Ovary (tissue), 9 donors: ENCODE measurements around the gene ENOX1. TPM values are rescaled to one million over a fixed set of nuclear protein-coding genes. Genes with fewer than 3 reads are reported as not detected.

Experiments used
- DNase-seq, 5 donors: peaks; one replicate each; pipeline ENCODE4 v3.0.0-alpha.2; 2019 to 2020
- H3K27ac ChIP-seq, 2 donors: fragments of 200-600 bp; one replicate each; pipeline versions ENCODE4 v1.5.1 to v1.8.0; 2019 to 2022
- H3K27me3 ChIP-seq: fragments of 200-600 bp; one replicate; pipeline ENCODE4 v1.8.0; 2022
- H3K36me3 ChIP-seq: fragments of 200-600 bp; sonication (generic); one replicate; pipeline ENCODE4 v1.5.1; 2019
- H3K4me1 ChIP-seq: one replicate; pipeline ENCODE4 v1.8.1; 2013; ENCODE audit warnings: mild to moderate bottlenecking, moderate library complexity; ENCODE audit not compliant: insufficient read depth
- H3K4me3 ChIP-seq: fragments of 200-600 bp; sonication (generic); one replicate; pipeline ENCODE4 v1.5.1; 2017
- H3K9me3 ChIP-seq, 2 donors: fragments of 200-600 bp in 1 of 2; sonication (generic) in 1 of 2; one replicate each; pipeline versions ENCODE4 v1.5.1 to v1.8.1; 2013 to 2019; ENCODE audit warnings: mild to moderate bottlenecking in 1 of 2, moderate library complexity in 1 of 2
- CTCF ChIP-seq, 3 donors: fragments of 450-650 bp in 2 of 3; fragments of 200-600 bp in 1 of 3; IDR thresholded peaks; one replicate each; pipeline versions ENCODE4 v1.5.1 to v1.8.0; 2016 to 2022; ENCODE audit warnings: antibody characterized with exemption in 3 of 3, mild to moderate bottlenecking in 1 of 3
- EP300 ChIP-seq: sonication (generic); formaldehyde crosslinking; IDR thresholded peaks from one replicate; pipeline ENCODE4 v1.6.1; 2017; ENCODE audit warnings: antibody characterized with exemption
- POLR2A ChIP-seq: fragments of 450-650 bp; IDR thresholded peaks from one replicate; pipeline ENCODE4 v1.6.1; 2017; ENCODE audit warnings: antibody characterized with exemption, mild to moderate bottlenecking, moderate library complexity
- WGBS, 3 donors: extraction: QIAGEN DNeasy Blood & Tissue Kit in 1 of 3; methylation state at CpG; one replicate each; pipeline versions ENCODE4 v1.1.5 to v1.1.7; 2013 to 2017; 5-methylcytosine and 5-hydroxymethylcytosine counted together
- intact Hi-C, 4 donors: fragments of 100-400 bp; cut with DNase I; formaldehyde crosslinking; loops; one replicate each; pipeline versions ENCODE4 v1.11.0 to v1.15.1; 2022 to 2023
- polyA plus RNA-seq, 2 donors: library from polyadenylated mRNA; stranded (reverse); fragments of 200-250 nt in 1 of 2; fragments of 350-450 nt in 1 of 2; fragmentation: Illumina TruSeq in 1 of 2; extraction: RNeasy Lipid Tissue Mini Kit (QIAGEN cat#74804) in 1 of 2; gene quantifications; one replicate each; pipeline ENCODE4 v1.2.3, GENCODE V29; 2013 to 2014
- total RNA-seq, 7 donors: library from RNA; depleted of rRNA in 2 of 7; stranded (reverse); fragments of >200 nt in 2 of 7; fragmentation: NEBNext Ultra II Directional in 3 of 7; extraction: Animal tissue kit (Norgen Biotek cat#: 25700) in 3 of 7; gene quantifications; one replicate each; pipeline versions ENCODE4 v1.1.0 to v1.2.4, GENCODE V29; 2016 to 2023
- donor health status: DM: no; HTN: no; CAD: no; lungs with moderate emphysema.
- donor health status: DM: no; HTN: no; CAD: no.
- donor health status: Bipolar disorder and iron deficiency.
- donor health status: DM: yes; HTN: yes; CAD: no.
- donor health status: DM: no; HTN: no; CAD: no.
- donor health status: DM: yes; HTN: yes; CAD: no.

Gene ENOX1
- total and polyA plus RNA-seq, 9 donors, result 3.6 to 17.5 (median 7.8) TPM

- Histone ChIP-seq H3K9me3 (no peaks in the 10 kb centered on the region), H3K27me3 (no peaks in the 10 kb centered on the region), H3K4me3 (no peak overlapping the region), H3K27ac (no peak overlapping the region), H3K4me1 (no peaks in the 10 kb centered on the region), H3K36me3 (no peaks in the 10 kb centered on the region)
- 78 to 82% (median 81%) methylated on average over 8 of the region's 8 CpGs for WGBS, 3 donors
- DNase-seq, result no peak
- intact Hi-C loops, result no loop called here
- no peak for TF ChIP-seq POLR2A
- no peak for TF ChIP-seq EP300
- no peak for TF ChIP-seq CTCF (IDR thresholded peaks at IDR 0.05)
These were observed 541.3 kb downstream of the ENOX1 start for GRCh38 chr13:43245374-43245964.

GRCh38 chr13:43244481-43244880 is 542.3 kb downstream of the ENOX1 start:
- WGBS, 3 donors, result 93 to 95% (median 94%) methylated on average over 5 of the region's 5 CpGs
- H3K4me3 ChIP-seq, result no peak overlapping the region
- no peaks in the 10 kb centered on the region for H3K4me1 ChIP-seq
- TF ChIP-seq POLR2A, result no peak
- TF ChIP-seq EP300, result no peak
- no peak for TF ChIP-seq CTCF (IDR thresholded peaks at IDR 0.05)
- H3K27ac ChIP-seq, result no peak overlapping the region
- DNase-seq, result no peak
- H3K27me3 ChIP-seq, result no peaks in the 10 kb centered on the region
- H3K36me3 ChIP-seq, result no peaks in the 10 kb centered on the region
- intact Hi-C loops, result no loop called here
- no peaks in the 10 kb centered on the region for H3K9me3 ChIP-seq

GRCh38 chr13:43243711-43244110 is 543.1 kb downstream of the ENOX1 start:
- Histone ChIP-seq H3K4me1 (no peaks in the 10 kb centered on the region), H3K4me3 (no peak overlapping the region), H3K9me3 (no peaks in the 10 kb centered on the region), H3K36me3 (no peaks in the 10 kb centered on the region), H3K27me3 (no peaks in the 10 kb centered on the region), H3K27ac (no peak overlapping the region)
- WGBS, 3 donors, result 84 to 87% (median 87%) methylated on average over 2 of the region's 2 CpGs
- TF ChIP-seq EP300 (no peak), CTCF (IDR thresholded peaks at IDR 0.05) (no peak), POLR2A (no peak)
- intact Hi-C loops, result no loop called here
- no peak for DNase-seq

- TF ChIP-seq POLR2A (no peak), CTCF (IDR thresholded peaks at IDR 0.05) (no peak), EP300 (no peak)
- Histone ChIP-seq H3K9me3 (no peaks in the 10 kb centered on the region), H3K4me3 (no peak overlapping the region), H3K4me1 (no peaks in the 10 kb centered on the region), H3K27ac (no peak overlapping the region), H3K36me3 (no peaks in the 10 kb centered on the region), H3K27me3 (no peaks in the 10 kb centered on the region)
- DNase-seq, result no peak
- intact Hi-C loops, result no loop called here
- 88 to 97% (median 91%) methylated on average over 1 of the region's 1 CpG for WGBS, 3 donors
These were observed 544.7 kb downstream of the ENOX1 start for GRCh38 chr13:43242040-43242439.
